Measurements from ENCODE around the gene GIT1. TPM values are rescaled to one million over a fixed set of nuclear protein-coding genes. Genes with fewer than 3 reads are reported as not detected.

The GIT1 gene
- total and polyA plus RNA-seq, 4 donors = 8.1 to 47.0 (median 33.0) TPM

- Histone ChIP-seq H3K4me1 (ENCODE audit: control insufficient read depth in 1 of 2, insufficient read depth in 2 of 2, low read length in 2 of 2) (no peaks in the 10 kb centered on the region), H3K9me3 (ENCODE audit: control insufficient read depth, low read length) (no peaks in the 10 kb centered on the region), H3K27ac (ENCODE audit: low read depth in 1 of 2, low read length in 2 of 2) (no peak overlapping the region), H3K27me3 (ENCODE audit: control insufficient read depth in 1 of 2, insufficient read depth in 2 of 2, low read length in 1 of 2) (no peaks in the 10 kb centered on the region), H3K36me3 (ENCODE audit: control insufficient read depth in 1 of 2, insufficient read depth in 2 of 2, low read length in 1 of 2) (no peaks in the 10 kb centered on the region), H3K4me3 (ENCODE audit: low read length in 2 of 2) (no peak overlapping the region)
- 67 to 74% methylated on average over 4 of the region's 4 CpGs for WGBS, 2 donors
- ATAC-seq (ENCODE audit: low FRiP score) = no peak
- intact Hi-C loops (cut with DNase I) = loop anchor here in 1 of 2 donors (5.0 kb wide), 2 partner anchors 37 to 153 kb away; partner anchors contain the start of gene GIT1
- DNase-seq = no peak
Observed at GRCh38 chr17:29624586-29624985, 35.1 kb upstream of the GIT1 start.

GRCh38 chr17:29623283-29623647 is 33.8 kb upstream of the GIT1 start:
- H3K36me3 ChIP-seq (ENCODE audit: control insufficient read depth in 1 of 2, insufficient read depth in 2 of 2, low read length in 1 of 2) = no peaks in the 10 kb centered on the region
- ATAC-seq (ENCODE audit: low FRiP score) (no peak), DNase-seq (no peak)
- intact Hi-C loops (cut with DNase I) = loop anchor here in 1 of 2 donors (5.0 kb wide), 2 partner anchors 36 to 154 kb away; partner anchors contain the start of gene GIT1
- no peaks in the 10 kb centered on the region for H3K4me1 ChIP-seq (ENCODE audit: control insufficient read depth in 1 of 2, insufficient read depth in 2 of 2, low read length in 2 of 2)
- H3K27me3 ChIP-seq (ENCODE audit: control insufficient read depth in 1 of 2, insufficient read depth in 2 of 2, low read length in 1 of 2) = no peaks in the 10 kb centered on the region
- no peaks in the 10 kb centered on the region for H3K9me3 ChIP-seq (ENCODE audit: control insufficient read depth, low read length)
- no peak overlapping the region for H3K4me3 ChIP-seq (ENCODE audit: low read length in 2 of 2)
- H3K27ac ChIP-seq (ENCODE audit: low read depth in 1 of 2, low read length in 2 of 2) = no peak overlapping the region
- 63 to 71% methylated on average over 4 of the region's 4 CpGs for WGBS, 2 donors

GRCh38 chr17:29622337-29623282 is 33.2 kb upstream of the GIT1 start, which contains the start of gene CORO6:
Gene CORO6 (minus strand): TSS chr17:29622912. CDS start chr17:29621421, 1,491 bp downstream.
- Histone ChIP-seq H3K36me3 (ENCODE audit: control insufficient read depth in 1 of 2, insufficient read depth in 2 of 2, low read length in 1 of 2) (no peaks in the 10 kb centered on the region), H3K4me3 (ENCODE audit: low read length in 2 of 2) (peak within 1 kb of the TSS; percentile 51 to 65), H3K9me3 (ENCODE audit: control insufficient read depth, low read length) (no peaks in the 10 kb centered on the region), H3K27ac (ENCODE audit: low read depth in 1 of 2, low read length in 2 of 2) (peak within 1 kb of the TSS in 1 of 2 donors; percentile 28), H3K27me3 (ENCODE audit: control insufficient read depth in 1 of 2, insufficient read depth in 2 of 2, low read length in 1 of 2) (no peaks in the 10 kb centered on the region), H3K4me1 (ENCODE audit: control insufficient read depth in 1 of 2, insufficient read depth in 2 of 2, low read length in 2 of 2) (no peaks in the 10 kb centered on the region)
- intact Hi-C loops (cut with DNase I) = loop anchor here in 1 of 2 donors (5.0 kb wide), 2 partner anchors 35 to 155 kb away; partner anchors contain the start of gene GIT1
- DNase-seq (peak in 1 of 2 donors; percentile 88), ATAC-seq (ENCODE audit: low FRiP score) (peak; percentile 86)
- WGBS, 2 donors = 2 to 4% methylated on average over 65 to 77 of the region's 77 CpGs

DNA sequence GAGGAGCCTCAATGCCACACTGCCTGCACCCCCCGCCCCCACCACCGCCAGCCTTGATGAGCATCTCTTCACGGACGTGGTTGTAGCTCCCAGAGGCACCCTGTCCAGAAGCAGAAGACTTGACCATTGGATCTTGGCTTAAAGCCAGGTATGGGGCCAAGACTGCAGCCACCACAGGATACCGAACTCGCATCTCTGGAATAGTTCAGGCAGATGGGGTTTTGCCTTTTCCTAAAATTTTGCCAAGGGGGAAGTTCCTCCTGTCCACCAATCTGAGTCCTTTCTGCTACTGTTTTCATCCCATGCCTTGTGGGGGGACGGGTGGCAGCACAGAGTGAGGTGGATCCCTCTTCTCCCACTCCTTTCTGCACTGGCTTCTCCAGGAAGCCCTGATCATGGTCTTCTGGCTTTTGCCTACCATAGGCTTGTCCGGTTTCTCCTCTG is 32.3 kb upstream of the GIT1 start:
- no peak for ATAC-seq (ENCODE audit: low FRiP score)
- Histone ChIP-seq H3K27me3 (ENCODE audit: control insufficient read depth in 1 of 2, insufficient read depth in 2 of 2, low read length in 1 of 2) (no peaks in the 10 kb centered on the region), H3K9me3 (ENCODE audit: control insufficient read depth, low read length) (no peaks in the 10 kb centered on the region), H3K4me3 (ENCODE audit: low read length in 2 of 2) (peak overlapping the region in 1 of 2 donors; percentile 51), H3K36me3 (ENCODE audit: control insufficient read depth in 1 of 2, insufficient read depth in 2 of 2, low read length in 1 of 2) (no peaks in the 10 kb centered on the region), H3K4me1 (ENCODE audit: control insufficient read depth in 1 of 2, insufficient read depth in 2 of 2, low read length in 2 of 2) (no peaks in the 10 kb centered on the region), H3K27ac (ENCODE audit: low read depth in 1 of 2, low read length in 2 of 2) (no peak overlapping the region)
- intact Hi-C loops (cut with DNase I) = loop anchor here in 1 of 2 donors (5.0 kb wide), 2 partner anchors 34 to 156 kb away; partner anchors contain the start of gene GIT1
- WGBS, 2 donors = 76 to 78% methylated on average over 8 of the region's 8 CpGs
- no peak for DNase-seq

DNA sequence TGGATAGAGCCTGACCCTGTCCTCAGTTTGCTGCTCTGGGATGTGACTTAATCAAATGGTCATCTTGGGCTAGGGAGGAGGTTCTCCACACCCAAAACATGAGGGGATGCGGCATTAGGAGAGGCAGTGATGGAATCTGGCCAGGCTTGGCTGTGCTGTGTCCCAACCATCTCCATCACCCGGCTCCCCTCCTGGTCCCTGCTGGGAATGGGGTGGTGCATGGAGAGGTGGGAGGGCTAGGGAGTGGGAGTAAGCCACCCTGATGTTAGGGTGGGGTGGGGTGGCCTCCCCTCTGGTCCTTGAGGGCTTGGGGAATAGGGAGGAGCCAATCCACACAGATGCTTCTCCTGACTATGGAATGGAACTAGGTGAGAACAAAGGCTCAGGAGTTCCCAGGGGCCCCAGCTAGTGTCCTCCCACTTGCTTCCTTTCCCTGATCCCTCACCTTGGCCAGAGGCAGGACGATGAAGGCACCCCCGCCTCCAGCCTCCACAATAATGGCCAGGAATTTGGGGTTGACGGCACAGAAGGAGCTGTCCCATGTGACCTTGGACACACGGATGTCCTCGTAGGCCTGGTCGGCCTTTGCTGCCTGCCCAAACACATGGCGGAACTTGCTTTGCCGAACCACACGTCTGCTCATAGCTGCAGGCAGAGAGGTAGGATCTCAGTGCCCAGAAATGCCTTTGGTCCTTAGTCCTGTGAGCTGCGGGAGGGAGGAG is 31.5 kb upstream of the GIT1 start:
- Histone ChIP-seq H3K9me3 (ENCODE audit: control insufficient read depth, low read length) (no peaks in the 10 kb centered on the region), H3K4me3 (ENCODE audit: low read length in 2 of 2) (no peak overlapping the region), H3K36me3 (ENCODE audit: control insufficient read depth in 1 of 2, insufficient read depth in 2 of 2, low read length in 1 of 2) (no peaks in the 10 kb centered on the region), H3K27me3 (ENCODE audit: control insufficient read depth in 1 of 2, insufficient read depth in 2 of 2, low read length in 1 of 2) (no peaks in the 10 kb centered on the region), H3K27ac (ENCODE audit: low read depth in 1 of 2, low read length in 2 of 2) (no peak overlapping the region), H3K4me1 (ENCODE audit: control insufficient read depth in 1 of 2, insufficient read depth in 2 of 2, low read length in 2 of 2) (no peaks in the 10 kb centered on the region)
- WGBS, 2 donors = 95 to 97% methylated on average over 12 of the region's 12 CpGs
- intact Hi-C loops (cut with DNase I) = loop anchor here in 1 of 2 donors (5.0 kb wide), 2 partner anchors 34 to 156 kb away; partner anchors contain the start of gene GIT1
- no peak for DNase-seq
- no peak for ATAC-seq (ENCODE audit: low FRiP score)

- Histone ChIP-seq H3K27me3 (ENCODE audit: control insufficient read depth in 1 of 2, insufficient read depth in 2 of 2, low read length in 1 of 2) (no peaks in the 10 kb centered on the region), H3K9me3 (ENCODE audit: control insufficient read depth, low read length) (no peaks in the 10 kb centered on the region), H3K27ac (ENCODE audit: low read depth in 1 of 2, low read length in 2 of 2) (no peak overlapping the region), H3K36me3 (ENCODE audit: control insufficient read depth in 1 of 2, insufficient read depth in 2 of 2, low read length in 1 of 2) (no peaks in the 10 kb centered on the region), H3K4me1 (ENCODE audit: control insufficient read depth in 1 of 2, insufficient read depth in 2 of 2, low read length in 2 of 2) (no peaks in the 10 kb centered on the region), H3K4me3 (ENCODE audit: low read length in 2 of 2) (no peak overlapping the region)
- no peak for ATAC-seq (ENCODE audit: low FRiP score)
- 96 to 97% methylated on average over 4 of the region's 4 CpGs for WGBS, 2 donors
- intact Hi-C loops (cut with DNase I) = loop anchor here in 1 of 2 donors (5.0 kb wide), 2 partner anchors 33 to 157 kb away; partner anchors contain the start of gene GIT1
- DNase-seq = no peak
Observed at GRCh38 chr17:29620271-29620670, 30.8 kb upstream of the GIT1 start.

DNA sequence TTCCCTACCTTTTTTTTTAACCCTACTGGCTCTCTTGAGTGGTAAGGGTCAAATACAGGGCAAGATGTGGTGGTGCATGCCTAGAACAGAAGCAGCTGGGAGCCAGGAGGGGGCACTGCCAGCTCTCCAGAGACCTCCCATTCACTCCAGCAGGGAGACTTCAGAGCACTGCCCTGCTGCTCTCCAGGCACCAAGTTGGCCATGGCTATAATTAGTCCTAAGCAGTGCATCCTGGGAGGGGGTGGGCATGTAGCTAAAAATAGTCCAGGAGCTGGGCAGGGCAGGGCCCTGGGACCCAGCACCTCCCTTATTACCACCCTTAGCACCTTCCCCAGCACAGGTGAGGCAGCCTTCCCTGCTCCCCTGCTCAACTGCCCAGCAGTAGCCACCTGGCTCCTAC is 29.8 kb upstream of the GIT1 start:
- intact Hi-C loops (cut with DNase I) = no loop called here
- no peak for DNase-seq

GRCh38 chr17:29618272-29619065 is 29.0 kb upstream of the GIT1 start:
- Histone ChIP-seq H3K9me3 (ENCODE audit: control insufficient read depth, low read length) (no peaks in the 10 kb centered on the region), H3K27me3 (ENCODE audit: control insufficient read depth in 1 of 2, insufficient read depth in 2 of 2, low read length in 1 of 2) (no peaks in the 10 kb centered on the region), H3K4me1 (ENCODE audit: control insufficient read depth in 1 of 2, insufficient read depth in 2 of 2, low read length in 2 of 2) (no peaks in the 10 kb centered on the region), H3K4me3 (ENCODE audit: low read length in 2 of 2) (no peak overlapping the region), H3K27ac (ENCODE audit: low read depth in 1 of 2, low read length in 2 of 2) (no peak overlapping the region), H3K36me3 (ENCODE audit: control insufficient read depth in 1 of 2, insufficient read depth in 2 of 2, low read length in 1 of 2) (no peaks in the 10 kb centered on the region)
- DNase-seq = no peak
- WGBS, 2 donors = 54 to 55% methylated on average over 22 of the region's 22 CpGs
- intact Hi-C loops (cut with DNase I) = no loop called here
- no peak for ATAC-seq (ENCODE audit: low FRiP score)

More for the DNA sequence above, 29.8 kb upstream of the GIT1 start:
- no peaks in the 10 kb centered on the region for H3K36me3 ChIP-seq (ENCODE audit: control insufficient read depth in 1 of 2, insufficient read depth in 2 of 2, low read length in 1 of 2)
- no peaks in the 10 kb centered on the region for H3K4me1 ChIP-seq (ENCODE audit: control insufficient read depth in 1 of 2, insufficient read depth in 2 of 2, low read length in 2 of 2)
- no peak for ATAC-seq (ENCODE audit: low FRiP score)
- no peaks in the 10 kb centered on the region for H3K27me3 ChIP-seq (ENCODE audit: control insufficient read depth in 1 of 2, insufficient read depth in 2 of 2, low read length in 1 of 2)
- H3K4me3 ChIP-seq (ENCODE audit: low read length in 2 of 2) = no peak overlapping the region
- H3K27ac ChIP-seq (ENCODE audit: low read depth in 1 of 2, low read length in 2 of 2) = no peak overlapping the region
- H3K9me3 ChIP-seq (ENCODE audit: control insufficient read depth, low read length) = no peaks in the 10 kb centered on the region

All from aorta (tissue), 5 donors.